Lung (tissue), 12 donors: ENCODE results near the gene RAB3IP. TPM values are rescaled to one million over a fixed set of nuclear protein-coding genes. Genes with fewer than 3 reads are reported as not detected.
A peak's percentile ranks its signal among the peaks of the same experiment; 100 is the strongest.

Experiments
- ATAC-seq: fragments of 200-7000 bp; cut with Tn5 transposase; one replicate; pipeline ENCODE4 v1.9.1; 2020; ENCODE audit warnings: moderate number of reproducible peaks; ENCODE audit not compliant: insufficient read depth, low FRiP score
- DNase-seq, 3 donors: peaks; one replicate each; pipeline ENCODE4 v3.0.0-alpha.2; 2013 to 2017
- H3K27ac ChIP-seq, 2 donors: one replicate each; pipeline ENCODE4 v1.5.1; 2013; ENCODE audit warnings: mild to moderate bottlenecking in 2 of 2, moderate library complexity in 2 of 2, control low read depth in 1 of 2, inconsistent platforms in 1 of 2, low read depth in 1 of 2, low read length in 1 of 2
- H3K27me3 ChIP-seq, 3 donors: one replicate each; pipeline ENCODE4 v1.5.1; 2013; ENCODE audit warnings: low read length in 2 of 3; ENCODE audit not compliant: control insufficient read depth in 3 of 3, insufficient read depth in 3 of 3
- H3K36me3 ChIP-seq, 4 donors: one replicate each; pipeline ENCODE4 v1.5.1; 2013; ENCODE audit warnings: low read length in 4 of 4, mild to moderate bottlenecking in 1 of 4, moderate library complexity in 1 of 4; ENCODE audit not compliant: control insufficient read depth in 4 of 4, insufficient read depth in 4 of 4
- H3K4me1 ChIP-seq, 5 donors: one replicate each; pipeline ENCODE4 v1.5.1; 2013; ENCODE audit warnings: low read length in 5 of 5, mild to moderate bottlenecking in 2 of 5, moderate library complexity in 1 of 5; ENCODE audit not compliant: control insufficient read depth in 5 of 5, insufficient read depth in 5 of 5
- H3K4me3 ChIP-seq: one replicate; pipeline ENCODE4 v1.5.1; 2013; ENCODE audit warnings: mild to moderate bottlenecking, control low read depth, moderate library complexity
- H3K9ac ChIP-seq, 2 donors: one replicate each; pipeline ENCODE4 v1.5.1; 2013; ENCODE audit warnings: low read length in 2 of 2, control low read depth in 1 of 2; ENCODE audit not compliant: insufficient read depth in 1 of 2
- H3K9me3 ChIP-seq, 4 donors: one replicate each; pipeline ENCODE4 v1.5.1; 2013; ENCODE audit warnings: low read length in 3 of 4, mild to moderate bottlenecking in 1 of 4, moderate library complexity in 1 of 4; ENCODE audit not compliant: control insufficient read depth in 4 of 4, insufficient read depth in 3 of 4
- WGBS, 2 donors: extraction: QIAGEN DNeasy Blood & Tissue Kit; methylation state at CpG; one replicate each; pipeline ENCODE4 v1.1.7; 2013; 5-methylcytosine and 5-hydroxymethylcytosine counted together
- polyA plus RNA-seq, 2 donors: library from polyadenylated mRNA; stranded (reverse); fragments of 200-250 nt; gene quantifications; one replicate each; pipeline ENCODE4 v1.2.1, GENCODE V29; 2013
- total RNA-seq, 2 donors: library from RNA; depleted of rRNA in 1 of 2; stranded (reverse); fragments of >200 nt in 1 of 2; gene quantifications; one replicate each; pipeline ENCODE4 v1.2.1, GENCODE V29; 2014 to 2021
- TF ChIP-seq, protein P1 (sequence below): IDR thresholded peaks from 2 replicates; pipeline ENCODE4 v1.5.1; 2012; ENCODE audit warnings: mild to moderate bottlenecking; ENCODE audit errors: control extremely low read depth, extremely low read depth
- donor health status: control.
- donor health status: control.
- donor health status: Bipolar disorder and iron deficiency.
- donor health status: healthy.
- donor health status: DM: yes; HTN: yes; CAD: no.

Gene RAB3IP
- total and polyA plus RNA-seq, 4 donors: 13.2 to 77.0 (median 30.5) TPM

DNA sequence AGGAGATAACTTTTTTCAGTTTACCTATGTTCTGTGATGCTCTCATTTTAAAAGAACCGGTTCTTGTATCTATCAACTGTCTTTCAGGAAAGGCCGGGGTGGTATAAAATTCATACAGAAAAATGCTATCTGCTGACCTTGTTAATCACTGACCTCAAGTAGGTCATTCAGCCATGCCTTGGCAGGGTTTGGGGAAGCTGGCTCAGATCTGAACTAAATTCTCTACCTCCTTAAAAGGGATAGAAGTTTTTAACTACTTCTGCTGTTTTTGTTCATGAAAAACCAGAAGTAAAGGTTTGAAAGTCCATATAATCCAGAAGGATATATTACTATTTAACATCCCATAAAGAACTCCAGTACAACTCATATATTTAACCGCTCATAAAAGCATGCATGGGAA, 96.4 kb downstream of the RAB3IP start:
- Histone ChIP-seq H3K27me3 (no peaks in the 10 kb centered on the region), H3K4me1 (peaks cover 0 to 11% (median 4%) of the 10 kb centered on the region in 5 donors), H3K27ac (no peak overlapping the region), H3K9me3 (no peaks in the 10 kb centered on the region), H3K9ac (no peak overlapping the region), H3K4me3 (no peak overlapping the region), H3K36me3 (no peaks in the 10 kb centered on the region)
- 55 to 85% methylated on average over 3 of the region's 3 CpGs for WGBS, 2 donors
- DNase-seq (peak in 1 of 3 donors; percentile 27), ATAC-seq (no peak)
- TF ChIP-seq, protein P1, sequence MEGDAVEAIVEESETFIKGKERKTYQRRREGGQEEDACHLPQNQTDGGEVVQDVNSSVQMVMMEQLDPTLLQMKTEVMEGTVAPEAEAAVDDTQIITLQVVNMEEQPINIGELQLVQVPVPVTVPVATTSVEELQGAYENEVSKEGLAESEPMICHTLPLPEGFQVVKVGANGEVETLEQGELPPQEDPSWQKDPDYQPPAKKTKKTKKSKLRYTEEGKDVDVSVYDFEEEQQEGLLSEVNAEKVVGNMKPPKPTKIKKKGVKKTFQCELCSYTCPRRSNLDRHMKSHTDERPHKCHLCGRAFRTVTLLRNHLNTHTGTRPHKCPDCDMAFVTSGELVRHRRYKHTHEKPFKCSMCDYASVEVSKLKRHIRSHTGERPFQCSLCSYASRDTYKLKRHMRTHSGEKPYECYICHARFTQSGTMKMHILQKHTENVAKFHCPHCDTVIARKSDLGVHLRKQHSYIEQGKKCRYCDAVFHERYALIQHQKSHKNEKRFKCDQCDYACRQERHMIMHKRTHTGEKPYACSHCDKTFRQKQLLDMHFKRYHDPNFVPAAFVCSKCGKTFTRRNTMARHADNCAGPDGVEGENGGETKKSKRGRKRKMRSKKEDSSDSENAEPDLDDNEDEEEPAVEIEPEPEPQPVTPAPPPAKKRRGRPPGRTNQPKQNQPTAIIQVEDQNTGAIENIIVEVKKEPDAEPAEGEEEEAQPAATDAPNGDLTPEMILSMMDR: no peak

DNA sequence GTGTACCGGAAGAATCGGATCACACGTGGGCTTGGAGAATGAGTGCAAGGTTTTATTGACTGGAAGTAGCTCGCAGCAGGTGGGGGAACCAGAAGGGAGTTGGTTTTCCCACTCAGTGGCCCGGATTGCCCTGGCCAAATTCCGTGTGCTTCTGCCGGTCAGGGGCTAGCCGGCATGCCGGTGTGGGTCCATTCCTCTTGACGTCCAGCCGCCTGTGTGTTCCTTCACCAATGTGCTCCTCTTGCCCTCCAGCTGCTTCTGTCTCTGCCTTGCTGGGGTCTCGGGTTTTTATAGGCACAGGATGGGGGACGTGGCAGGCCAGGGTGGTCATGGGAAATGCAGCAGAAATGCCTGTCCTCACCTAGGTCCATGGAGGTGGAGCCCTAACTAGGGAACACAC, 97.4 kb downstream of the RAB3IP start:
- Histone ChIP-seq H3K4me3 (no peak overlapping the region), H3K9me3 (no peaks in the 10 kb centered on the region), H3K36me3 (no peaks in the 10 kb centered on the region), H3K27ac (no peak overlapping the region), H3K9ac (no peak overlapping the region), H3K4me1 (peaks cover 0 to 11% (median 4%) of the 10 kb centered on the region in 5 donors), H3K27me3 (no peaks in the 10 kb centered on the region)
- DNase-seq (no peak), ATAC-seq (no peak)
- TF ChIP-seq, protein P1: no peak
- 93 to 94% methylated on average over 13 of the region's 13 CpGs for WGBS, 2 donors

DNA sequence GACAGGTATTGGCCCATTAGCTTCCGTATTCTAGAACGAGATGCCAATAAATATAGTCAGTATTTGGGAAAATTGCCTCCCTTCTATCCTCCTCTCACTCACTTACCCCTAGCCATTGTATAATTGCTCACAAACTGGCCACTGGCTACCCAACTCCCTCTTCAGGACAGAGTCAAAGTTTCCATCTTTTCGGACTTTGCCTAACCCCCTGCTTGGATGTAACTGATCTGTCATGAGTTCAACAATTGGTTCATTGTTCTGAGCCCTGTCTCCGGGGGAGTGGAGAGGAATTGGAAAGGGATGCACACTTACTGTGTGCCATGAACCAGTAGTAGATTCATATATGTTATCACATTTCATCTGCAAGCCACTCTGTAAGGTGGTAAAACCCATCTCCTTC, 98.5 kb downstream of the RAB3IP start:
- H3K4me3 ChIP-seq: no peak overlapping the region
- H3K9ac ChIP-seq: no peak overlapping the region
- H3K36me3 ChIP-seq: no peaks in the 10 kb centered on the region
- DNase-seq (no peak), ATAC-seq (no peak)
- H3K27ac ChIP-seq: no peak overlapping the region
- WGBS, 2 donors: 88 to 93% methylated on average over 4 of the region's 4 CpGs
- TF ChIP-seq, protein P1: no peak
- no peaks in the 10 kb centered on the region for H3K9me3 ChIP-seq
- no peaks in the 10 kb centered on the region for H3K27me3 ChIP-seq
- H3K4me1 ChIP-seq: peaks cover 0 to 11% (median 4%) of the 10 kb centered on the region in 5 donors
